ENCODE measurements around the gene BRD2. TPM values are rescaled to one million over a fixed set of nuclear protein-coding genes. Genes with fewer than 3 reads are reported as not detected.

Gene BRD2
- total RNA-seq, 1 experiment from 2014 or later: 171 TPM

DNA sequence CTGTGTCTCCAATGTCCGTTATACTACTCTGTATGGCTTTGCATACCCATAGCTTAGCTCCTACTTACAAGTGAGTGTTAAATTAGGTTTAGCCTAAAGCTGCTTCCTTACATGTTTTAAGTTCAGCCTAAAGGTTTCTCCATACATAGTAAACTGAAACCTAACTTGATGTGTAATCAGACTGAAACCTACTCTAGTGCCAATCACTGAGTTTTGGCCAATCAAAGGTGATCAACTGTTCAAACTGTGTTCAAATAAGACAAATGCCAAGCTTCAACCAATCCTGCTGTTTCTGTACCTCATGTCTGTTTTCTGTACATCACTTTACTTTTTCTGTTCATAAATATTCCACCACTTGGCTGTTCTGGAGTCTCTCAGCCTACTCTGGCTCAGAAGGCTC, 21.0 kb downstream of the BRD2 start:
- ChIA-PET CTCF (interaction anchor here (0.6 kb wide), 1 partner anchor 34 kb away, joined by 4 read pairs; no protein-coding TSS in a partner anchor), POLR2A (ENCODE audit: unreplicated experiment) (interaction anchor here (1.3 kb wide), 1 partner anchor 18 kb away, joined by 11 read pairs; no protein-coding TSS in a partner anchor)
- Histone ChIP-seq H4K20me1 (ENCODE audit: low read length) (peaks cover 2% of the 10 kb centered on the region), H2AFZ (ENCODE audit: low read length) (no peak overlapping the region), H3K27me3 (ENCODE audit: low read length) (peaks cover 17% of the 10 kb centered on the region), H3K9me2 (replicated peaks; ENCODE audit: low read length) (no peaks in the 10 kb centered on the region), H3K4me2 (ENCODE audit: low read length) (no peak overlapping the region), H3K36me3 (ENCODE audit: low read depth, low read length) (no peaks in the 10 kb centered on the region), H3K9ac (ENCODE audit: low read length) (no peak overlapping the region), H3K79me2 (ENCODE audit: low read length) (no peaks in the 10 kb centered on the region), H3K4me1 (ENCODE audit: insufficient read depth, low read length) (peaks cover 3% of the 10 kb centered on the region; the same call in 1 of the 2 replicates), H3K4me3 (ENCODE audit: low read length) (no peak overlapping the region), H3K9me3 (ENCODE audit: low read length) (no peaks in the 10 kb centered on the region), H3F3A (ENCODE audit: low read length, unreplicated experiment) (peaks cover 3% of the 10 kb centered on the region), H3K27ac (ENCODE audit: low read length) (no peak overlapping the region)
- TF ChIP-seq EZH2 (IDR thresholded peaks at IDR 0.05; ENCODE audit: low read length, unreplicated experiment): no peak
- TF ChIP-seq, protein P1, sequence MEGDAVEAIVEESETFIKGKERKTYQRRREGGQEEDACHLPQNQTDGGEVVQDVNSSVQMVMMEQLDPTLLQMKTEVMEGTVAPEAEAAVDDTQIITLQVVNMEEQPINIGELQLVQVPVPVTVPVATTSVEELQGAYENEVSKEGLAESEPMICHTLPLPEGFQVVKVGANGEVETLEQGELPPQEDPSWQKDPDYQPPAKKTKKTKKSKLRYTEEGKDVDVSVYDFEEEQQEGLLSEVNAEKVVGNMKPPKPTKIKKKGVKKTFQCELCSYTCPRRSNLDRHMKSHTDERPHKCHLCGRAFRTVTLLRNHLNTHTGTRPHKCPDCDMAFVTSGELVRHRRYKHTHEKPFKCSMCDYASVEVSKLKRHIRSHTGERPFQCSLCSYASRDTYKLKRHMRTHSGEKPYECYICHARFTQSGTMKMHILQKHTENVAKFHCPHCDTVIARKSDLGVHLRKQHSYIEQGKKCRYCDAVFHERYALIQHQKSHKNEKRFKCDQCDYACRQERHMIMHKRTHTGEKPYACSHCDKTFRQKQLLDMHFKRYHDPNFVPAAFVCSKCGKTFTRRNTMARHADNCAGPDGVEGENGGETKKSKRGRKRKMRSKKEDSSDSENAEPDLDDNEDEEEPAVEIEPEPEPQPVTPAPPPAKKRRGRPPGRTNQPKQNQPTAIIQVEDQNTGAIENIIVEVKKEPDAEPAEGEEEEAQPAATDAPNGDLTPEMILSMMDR (conservative IDR thresholded peaks at IDR 0.05; ENCODE audit: low read depth, low read length): no peak
- TF ChIP-seq EZH2phosphoT487 (IDR thresholded peaks at IDR 0.05; ENCODE audit: borderline replicate concordance, low read length): no peak
- peak; percentile 32 for DNase-seq
- intact Hi-C loops (cut with micrococcal nuclease): no loop called here
- BruUV-seq (replicated peaks): no TSS peak
- ATAC-seq: no peak

DNA sequence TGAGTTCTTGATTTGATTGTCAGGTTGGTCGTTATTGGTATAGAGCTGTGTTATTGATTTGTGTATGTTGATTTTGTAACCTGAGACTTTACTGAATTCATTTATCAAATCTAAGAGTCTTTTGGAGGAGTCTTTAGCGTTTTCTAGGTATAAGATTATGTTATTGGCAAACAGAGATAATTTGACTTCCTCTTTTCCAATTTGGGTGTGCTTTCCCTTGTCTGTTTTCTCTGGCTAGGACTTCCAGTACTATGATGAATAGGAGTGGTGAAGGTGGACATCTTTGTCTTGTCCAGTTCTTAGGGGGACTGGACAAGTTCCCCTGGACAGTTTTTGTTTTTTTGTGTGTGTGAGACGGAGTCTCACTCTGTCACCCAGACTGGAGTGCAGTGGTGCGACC, 23.6 kb downstream of the BRD2 start:
- no peaks in the 10 kb centered on the region for H3F3A ChIP-seq (ENCODE audit: low read length, unreplicated experiment)
- no peaks in the 10 kb centered on the region for H3K79me2 ChIP-seq (ENCODE audit: low read length)
- H3K4me2 ChIP-seq (ENCODE audit: low read length): no peak overlapping the region

DNA sequence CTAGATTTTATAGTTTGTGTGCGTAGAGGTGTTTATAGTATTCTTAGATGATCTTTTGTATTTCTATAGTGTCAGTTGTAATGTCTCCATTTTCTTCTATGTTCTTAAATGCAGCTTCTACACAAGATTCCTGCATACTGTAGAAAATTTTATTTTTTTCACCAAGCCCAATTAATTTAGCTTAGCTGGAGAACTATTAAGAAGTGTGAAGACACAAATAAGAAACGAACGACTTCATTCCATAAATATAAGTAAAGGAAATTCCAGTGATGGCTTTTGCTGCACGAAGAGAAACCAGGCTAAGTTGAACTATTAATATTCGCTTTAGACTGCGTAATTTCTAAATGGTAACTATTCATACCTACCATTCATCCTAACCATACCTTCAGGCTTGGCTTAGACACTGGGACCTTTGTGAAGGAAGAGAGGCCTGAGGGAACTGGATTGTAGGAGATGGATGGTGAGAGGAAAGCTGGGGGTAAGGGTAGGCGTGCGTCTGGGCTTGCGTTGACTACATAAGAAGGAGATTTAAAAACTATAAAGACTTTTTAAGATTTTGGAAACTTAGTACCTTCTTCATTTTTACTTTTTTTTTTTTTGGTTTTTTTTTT, 25.1 kb downstream of the BRD2 start:
- intact Hi-C loops (cut with micrococcal nuclease): no loop called here
- Histone ChIP-seq H2AFZ (ENCODE audit: low read length) (no peak overlapping the region), H3K36me3 (ENCODE audit: low read depth, low read length) (no peaks in the 10 kb centered on the region), H3K9me2 (replicated peaks; ENCODE audit: low read length) (no peaks in the 10 kb centered on the region), H3K27ac (ENCODE audit: low read length) (no peak overlapping the region), H3K9me3 (ENCODE audit: low read length) (no peaks in the 10 kb centered on the region), H3K9ac (ENCODE audit: low read length) (no peak overlapping the region), H4K20me1 (ENCODE audit: low read length) (no peaks in the 10 kb centered on the region), H3F3A (ENCODE audit: low read length, unreplicated experiment) (no peaks in the 10 kb centered on the region), H3K4me3 (ENCODE audit: low read length) (no peak overlapping the region), H3K79me2 (ENCODE audit: low read length) (no peaks in the 10 kb centered on the region), H3K27me3 (ENCODE audit: low read length) (peaks cover 45% of the 10 kb centered on the region), H3K4me2 (ENCODE audit: low read length) (no peak overlapping the region), H3K4me1 (ENCODE audit: insufficient read depth, low read length) (no peaks in the 10 kb centered on the region)
- DNase-seq: no peak
- BruUV-seq (replicated peaks): no TSS peak
- TF ChIP-seq EZH2 (IDR thresholded peaks at IDR 0.05; ENCODE audit: low read length, unreplicated experiment): no peak
- ChIA-PET POLR2A (ENCODE audit: unreplicated experiment) (no interaction called here), CTCF (no interaction called here)
- no peak for ATAC-seq

More for the DNA sequence above, 23.6 kb downstream of the BRD2 start:
- Histone ChIP-seq H3K4me1 (ENCODE audit: insufficient read depth, low read length) (no peaks in the 10 kb centered on the region), H3K9me3 (ENCODE audit: low read length) (no peaks in the 10 kb centered on the region), H3K9ac (ENCODE audit: low read length) (no peak overlapping the region), H3K9me2 (replicated peaks; ENCODE audit: low read length) (no peaks in the 10 kb centered on the region), H3K4me3 (ENCODE audit: low read length) (no peak overlapping the region), H3K27ac (ENCODE audit: low read length) (no peak overlapping the region), H3K36me3 (ENCODE audit: low read depth, low read length) (no peaks in the 10 kb centered on the region), H2AFZ (ENCODE audit: low read length) (no peak overlapping the region), H3K27me3 (ENCODE audit: low read length) (peaks cover 35% of the 10 kb centered on the region), H4K20me1 (ENCODE audit: low read length) (no peaks in the 10 kb centered on the region)
- intact Hi-C loops (cut with micrococcal nuclease): no loop called here
- no TSS peak for BruUV-seq (replicated peaks)
- ChIA-PET POLR2A (ENCODE audit: unreplicated experiment) (no interaction called here), CTCF (no interaction called here)
- DNase-seq (no peak), ATAC-seq (no peak)
- TF ChIP-seq EZH2phosphoT487 (IDR thresholded peaks at IDR 0.05; ENCODE audit: borderline replicate concordance, low read length) (no peak), EZH2 (IDR thresholded peaks at IDR 0.05; ENCODE audit: low read length, unreplicated experiment) (no peak)
- TF ChIP-seq, protein P1 (conservative IDR thresholded peaks at IDR 0.05; ENCODE audit: low read depth, low read length): no peak
